HG03521 (cell line): ENCODE results near the gene TMBIM1.

ENCODE experiments used
- ATAC-seq: cut with Tn5 transposase; IDR thresholded peaks from one replicate; pipeline ENCODE4 v1.9.1; 2021; ENCODE audit warnings: mild to moderate bottlenecking, moderate library complexity; ENCODE audit not compliant: unreplicated experiment

Gene TMBIM1

DNA sequence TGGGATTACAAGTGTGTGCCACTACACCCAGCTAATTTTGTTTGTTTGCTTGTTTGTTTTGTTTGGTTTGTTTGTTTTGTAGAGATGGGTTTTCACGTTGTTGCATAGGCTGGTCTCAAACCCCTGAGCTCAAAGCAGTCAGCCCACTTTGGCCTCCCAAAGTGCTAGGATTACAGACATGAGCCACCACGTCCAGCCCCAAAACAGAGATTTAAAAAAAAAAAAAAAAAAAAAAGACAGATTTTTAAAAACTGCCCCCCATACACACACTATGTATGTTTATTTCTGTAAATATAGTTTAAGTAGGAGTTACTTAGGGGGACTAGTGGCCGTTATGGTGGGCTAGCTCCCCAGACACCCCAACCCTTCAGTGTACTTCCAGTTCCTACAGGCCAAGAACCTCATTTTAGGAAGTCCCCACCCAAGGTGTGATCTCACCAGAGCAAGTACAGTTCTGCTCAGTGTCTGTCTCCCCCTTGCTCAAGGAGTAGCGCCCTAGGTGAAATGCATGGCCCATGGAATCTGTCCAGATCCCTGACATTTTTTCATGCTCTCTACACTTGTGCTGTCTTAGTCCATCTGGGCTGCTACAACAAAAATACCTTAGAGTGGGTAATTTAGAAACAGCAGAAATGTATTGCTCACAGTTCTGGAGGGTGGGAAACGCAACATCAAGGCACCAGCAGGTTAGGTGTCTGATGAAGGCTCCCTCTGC, 1.6 kb upstream of the TMBIM1 start:
- ATAC-seq, result no peak

DNA sequence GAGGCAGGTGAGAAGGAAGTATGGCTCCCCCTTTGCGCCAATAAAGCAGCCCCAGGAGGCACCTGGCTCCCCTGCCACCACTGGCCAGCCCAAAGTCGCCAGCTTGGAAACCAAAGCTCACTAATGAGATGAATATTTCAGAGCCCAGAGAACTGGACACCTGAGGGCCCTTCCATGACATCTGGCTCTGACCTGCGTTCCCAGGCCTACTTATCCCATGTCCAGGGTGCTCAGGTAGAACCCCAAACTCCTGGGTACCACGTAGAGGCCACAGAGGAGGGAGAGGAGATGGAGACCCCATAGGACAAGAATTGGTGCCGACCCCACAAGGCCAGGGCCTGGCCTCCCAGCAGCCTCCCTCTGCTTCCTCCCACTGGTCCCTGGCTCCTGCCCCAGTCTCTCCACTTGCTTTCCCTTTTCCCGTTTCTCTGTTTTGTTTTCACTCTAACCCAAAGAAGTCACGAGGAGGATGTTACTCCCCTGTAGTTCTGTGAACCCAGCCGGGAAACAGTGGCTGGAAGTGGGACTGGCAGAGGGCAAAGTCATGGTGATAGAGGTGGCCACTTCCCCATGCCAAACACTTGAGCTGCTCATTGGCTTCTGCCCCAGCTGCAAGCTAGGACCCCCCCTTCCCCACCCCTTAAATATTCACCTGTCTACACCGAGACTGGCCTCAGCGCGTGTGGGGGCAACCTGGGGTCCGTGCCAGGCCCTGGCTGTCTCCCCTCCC, 820 bp downstream of the TMBIM1 start:
- no peak for ATAC-seq

DNA sequence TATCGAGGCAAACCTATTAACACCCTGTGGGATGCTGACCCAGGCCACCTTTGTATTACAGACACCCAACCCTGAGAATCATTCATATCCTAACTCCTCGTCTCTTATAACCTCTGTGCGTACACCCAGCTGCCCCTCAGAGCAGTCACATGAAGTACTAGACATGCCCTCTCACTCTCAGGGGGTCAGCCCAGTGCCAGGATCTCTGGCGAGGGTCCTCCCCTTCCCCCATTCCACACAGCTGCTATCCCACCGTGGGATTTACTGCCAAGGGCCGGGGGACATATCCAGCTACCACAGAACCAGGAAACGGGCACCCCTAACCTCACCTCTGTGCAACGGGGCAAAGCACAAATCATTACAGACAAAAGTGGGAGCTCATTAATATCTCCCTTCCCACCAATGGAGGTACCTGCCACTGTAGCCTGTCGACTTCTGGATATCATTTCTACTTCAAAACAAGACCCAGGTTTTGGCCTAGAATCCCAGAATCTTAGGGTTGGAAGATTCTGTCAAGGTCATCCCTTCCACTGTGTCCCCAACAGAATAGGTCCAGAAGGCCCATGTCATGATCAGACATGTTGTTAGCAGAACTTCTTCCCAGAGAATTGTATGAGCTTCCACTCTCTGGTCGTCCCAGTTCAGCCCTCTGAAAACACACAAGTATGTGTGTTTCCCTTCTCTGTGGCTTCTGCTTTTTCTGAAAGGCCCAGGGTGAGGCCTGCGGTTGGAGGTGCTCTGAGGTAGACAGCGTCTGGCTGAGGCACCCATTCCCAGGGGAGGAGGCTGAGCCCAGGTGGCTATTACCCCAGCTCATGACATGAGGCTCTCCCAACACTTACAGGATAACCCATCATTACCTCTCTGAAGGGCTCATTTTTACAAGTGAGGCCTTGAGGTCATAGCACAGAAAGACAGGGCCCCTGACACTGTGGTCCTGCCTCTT, 1.7 kb downstream of the TMBIM1 start:
- ATAC-seq, result no peak

DNA sequence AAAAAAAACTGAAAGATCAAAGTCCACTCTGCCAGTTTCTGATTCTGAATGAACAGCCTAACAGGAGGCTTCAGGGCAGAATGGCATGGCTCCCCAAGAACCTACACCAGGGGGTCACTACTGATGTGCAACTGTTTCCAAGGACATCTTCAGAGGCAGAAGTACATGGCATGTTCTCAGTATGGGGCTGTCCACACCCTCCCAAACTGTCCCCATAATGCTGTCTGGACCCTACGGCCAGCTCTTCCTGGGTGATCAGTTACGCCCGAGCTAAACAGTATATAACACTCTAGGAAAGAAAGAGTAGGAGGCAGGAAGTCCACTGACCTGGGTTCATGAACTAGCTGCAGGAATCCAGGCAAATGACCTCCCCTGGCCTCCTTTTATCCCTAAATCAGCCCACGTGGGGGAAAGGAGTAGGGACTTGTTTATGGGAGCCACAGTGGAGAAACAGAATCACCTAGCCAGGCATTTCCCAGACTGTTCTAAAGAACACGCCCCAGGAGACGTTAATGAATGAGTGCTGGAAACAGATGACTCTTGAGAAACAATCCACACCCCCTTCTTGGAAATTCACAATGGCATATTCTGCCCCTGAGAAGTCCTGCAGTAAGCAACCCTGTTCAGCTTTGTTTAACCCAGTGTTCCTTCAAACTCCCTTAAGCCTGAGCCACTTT, 2.5 kb downstream of the TMBIM1 start:
- ATAC-seq, result no peak

DNA sequence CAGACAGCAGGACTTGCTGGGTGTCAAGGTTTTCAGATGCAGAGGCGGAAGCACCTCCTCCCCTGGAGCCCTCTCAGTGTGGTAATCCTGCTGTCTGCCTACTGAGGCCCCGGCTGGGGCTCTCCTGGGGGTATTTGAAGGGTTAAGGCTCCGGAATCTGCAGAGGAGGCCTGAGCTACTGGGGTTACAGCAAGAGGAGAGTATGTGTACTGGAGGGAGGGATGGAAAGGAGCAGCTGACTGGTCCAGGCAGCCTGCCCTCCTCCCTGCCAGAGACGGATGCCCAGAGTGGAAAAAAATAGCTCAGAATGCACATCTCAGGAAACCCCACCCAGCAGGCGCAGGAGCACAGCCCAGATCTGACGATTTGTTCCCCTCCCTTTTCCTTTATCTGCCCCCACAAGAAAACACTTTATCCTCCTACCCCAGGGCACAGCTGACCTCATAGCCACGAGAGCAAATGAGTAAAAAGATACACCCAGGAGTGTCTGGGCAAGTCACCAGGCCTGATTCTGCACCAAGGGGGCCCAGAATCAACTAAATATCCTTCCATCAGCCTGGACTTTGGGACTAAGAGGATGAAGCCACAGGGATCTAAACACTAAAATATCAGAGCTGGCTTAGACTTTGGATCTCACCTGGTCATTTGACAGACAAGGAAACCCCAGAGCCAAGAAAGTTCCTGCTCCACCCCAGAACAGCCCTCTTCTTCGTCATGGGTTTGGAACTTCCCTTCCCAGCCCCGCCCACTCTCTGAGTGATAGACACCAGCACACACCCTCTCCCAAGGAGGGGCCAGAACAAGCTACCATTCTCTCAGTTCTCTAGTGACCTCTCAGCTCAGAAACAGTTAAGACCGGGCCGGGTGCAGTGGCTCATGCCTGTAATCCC, 5.5 kb downstream of the TMBIM1 start:
- ATAC-seq, result peak; percentile 60

DNA sequence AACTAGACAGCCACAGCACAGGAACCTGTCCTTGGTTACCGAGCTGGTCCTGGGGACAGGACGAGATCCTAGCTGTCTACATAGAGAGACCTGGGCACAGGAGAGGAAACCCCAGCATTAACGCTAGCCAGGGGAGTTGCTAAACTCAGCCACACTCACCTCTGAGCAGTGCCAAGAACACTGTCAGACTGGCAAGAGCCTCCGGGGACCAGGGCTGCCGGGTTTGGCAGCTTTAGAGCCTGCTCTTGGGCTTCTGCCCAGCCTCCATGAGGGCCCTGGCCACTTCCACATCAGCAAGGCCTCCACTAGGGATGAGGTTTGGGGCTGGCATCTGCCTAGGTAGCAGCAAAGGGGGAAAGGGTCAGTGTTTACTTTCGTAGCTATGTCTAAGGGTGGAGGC, 6.7 kb downstream of the TMBIM1 start:
- no peak for ATAC-seq

DNA sequence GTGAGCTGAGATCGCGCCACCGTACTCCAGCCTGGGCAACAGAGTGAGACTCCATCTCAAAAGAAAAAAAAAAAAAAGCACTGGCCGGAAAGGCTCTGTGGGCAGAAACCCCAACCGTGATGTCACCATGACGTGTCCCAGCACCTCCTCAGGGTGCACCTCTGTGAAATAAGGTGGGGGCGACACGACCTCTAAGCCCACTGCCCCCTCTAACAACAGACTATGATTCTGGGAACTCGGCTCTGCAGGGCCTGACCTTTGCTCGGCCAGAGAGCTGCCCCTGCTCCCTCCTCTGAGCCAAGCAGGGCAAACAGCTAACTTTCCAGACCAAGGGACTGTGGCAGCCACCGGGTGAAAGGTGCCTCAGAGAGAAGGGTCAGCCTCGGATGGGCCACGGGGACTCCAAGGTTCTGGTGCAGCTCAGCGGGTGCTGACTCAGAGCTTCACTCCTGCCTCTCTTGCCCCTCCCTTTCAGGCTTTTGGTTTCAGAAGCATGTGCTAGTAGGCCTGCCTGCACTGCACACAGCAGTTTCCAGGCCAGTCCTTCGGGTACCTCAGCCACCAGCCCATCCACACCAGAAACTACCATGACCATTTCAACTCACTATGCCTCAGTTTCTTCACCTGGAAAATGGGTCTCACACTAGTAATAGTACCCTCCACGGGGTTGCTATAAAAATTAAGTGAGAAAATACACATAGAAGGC, 8.0 kb downstream of the TMBIM1 start:
- peak; percentile 48 for ATAC-seq

DNA sequence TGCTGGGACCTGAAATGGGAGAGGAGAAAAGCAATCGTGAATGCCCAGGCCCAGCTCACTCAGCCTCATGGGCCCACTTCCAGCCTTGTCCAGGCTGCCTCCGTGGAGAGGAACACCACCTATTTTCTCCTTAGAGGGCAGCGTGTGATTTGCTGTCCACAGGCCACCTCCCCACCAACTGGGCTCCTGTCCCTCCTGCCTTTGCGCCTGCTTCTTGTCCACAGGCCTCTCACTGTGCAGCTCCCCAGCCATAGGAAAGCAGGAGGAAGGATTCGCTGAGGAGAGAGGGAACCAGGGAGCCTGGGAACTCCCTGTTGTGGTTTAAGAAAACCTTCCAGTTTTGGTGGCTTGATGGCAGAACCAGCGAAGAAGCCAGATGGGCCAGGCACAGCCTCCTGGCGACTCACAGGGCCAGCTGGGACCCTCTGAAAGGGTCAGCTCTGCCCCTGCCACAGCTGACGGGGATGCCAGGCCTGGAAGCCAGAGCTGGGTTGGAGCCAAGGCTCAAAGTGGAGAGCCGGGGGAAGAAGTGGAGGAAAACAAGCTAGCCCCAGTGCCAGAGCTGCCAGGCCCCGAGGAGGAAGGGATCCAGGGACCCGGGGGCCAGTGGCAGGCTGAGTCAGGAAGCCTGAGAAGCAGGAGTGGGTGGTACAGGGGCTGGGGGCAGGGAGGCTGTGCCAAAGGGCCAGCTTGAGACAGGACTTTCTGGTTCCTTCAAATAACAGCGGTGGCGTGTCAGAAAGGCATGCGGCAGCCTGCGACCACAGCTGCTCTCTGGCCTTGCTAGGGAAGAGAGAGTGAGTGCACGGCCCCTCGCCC, 9.9 kb downstream of the TMBIM1 start:
- ATAC-seq, result no peak

DNA sequence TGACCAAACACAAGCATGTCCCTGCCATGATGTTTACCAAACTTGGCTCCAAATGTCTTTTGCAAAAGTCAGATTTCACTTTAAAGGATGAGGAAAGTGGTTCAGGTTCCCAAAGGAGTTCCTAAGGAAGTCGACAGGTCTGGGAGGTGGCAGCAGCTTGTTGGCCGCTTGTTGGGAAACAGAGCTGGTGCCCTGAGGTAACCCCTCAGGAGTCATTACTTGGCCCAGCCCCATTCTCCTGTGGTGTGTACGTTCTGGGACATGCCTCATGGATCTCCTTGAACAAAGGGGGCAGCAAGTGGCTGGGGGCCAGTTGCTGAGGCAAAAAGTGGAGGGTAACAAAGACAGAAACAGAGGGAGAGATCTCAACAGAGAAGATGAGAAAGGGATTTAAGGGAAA, 10.9 kb downstream of the TMBIM1 start:
- ATAC-seq, result no peak

DNA sequence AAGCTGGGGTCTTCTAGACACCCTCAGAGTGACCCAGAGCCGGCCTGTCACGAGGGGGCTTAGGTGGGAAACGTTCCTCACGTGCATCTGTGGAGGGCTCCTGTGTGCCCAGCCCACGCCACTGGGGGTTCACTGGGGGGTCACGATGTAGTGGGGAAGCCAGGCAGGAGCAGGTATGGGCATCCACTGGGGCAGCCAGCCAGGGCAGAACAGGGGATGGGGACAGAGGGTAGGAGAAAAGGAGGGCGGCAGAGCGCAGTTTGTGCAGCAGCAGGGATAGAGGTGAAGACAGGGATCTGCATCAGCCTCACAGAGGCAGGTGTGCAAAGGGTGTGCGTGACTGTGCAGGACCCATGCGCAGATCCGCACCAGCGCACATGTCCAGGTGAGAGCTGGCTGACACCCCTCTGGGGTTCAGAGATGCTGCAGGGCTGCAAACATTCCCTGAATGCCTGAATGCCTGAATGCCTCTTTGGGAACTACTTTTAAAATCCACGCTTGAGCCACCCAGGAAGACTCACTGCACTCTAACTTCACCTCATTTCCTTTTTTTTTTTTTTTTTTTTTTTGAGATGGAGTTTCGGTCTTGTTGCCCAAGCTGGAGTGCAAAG, 11.9 kb downstream of the TMBIM1 start:
- ATAC-seq, result no peak

DNA sequence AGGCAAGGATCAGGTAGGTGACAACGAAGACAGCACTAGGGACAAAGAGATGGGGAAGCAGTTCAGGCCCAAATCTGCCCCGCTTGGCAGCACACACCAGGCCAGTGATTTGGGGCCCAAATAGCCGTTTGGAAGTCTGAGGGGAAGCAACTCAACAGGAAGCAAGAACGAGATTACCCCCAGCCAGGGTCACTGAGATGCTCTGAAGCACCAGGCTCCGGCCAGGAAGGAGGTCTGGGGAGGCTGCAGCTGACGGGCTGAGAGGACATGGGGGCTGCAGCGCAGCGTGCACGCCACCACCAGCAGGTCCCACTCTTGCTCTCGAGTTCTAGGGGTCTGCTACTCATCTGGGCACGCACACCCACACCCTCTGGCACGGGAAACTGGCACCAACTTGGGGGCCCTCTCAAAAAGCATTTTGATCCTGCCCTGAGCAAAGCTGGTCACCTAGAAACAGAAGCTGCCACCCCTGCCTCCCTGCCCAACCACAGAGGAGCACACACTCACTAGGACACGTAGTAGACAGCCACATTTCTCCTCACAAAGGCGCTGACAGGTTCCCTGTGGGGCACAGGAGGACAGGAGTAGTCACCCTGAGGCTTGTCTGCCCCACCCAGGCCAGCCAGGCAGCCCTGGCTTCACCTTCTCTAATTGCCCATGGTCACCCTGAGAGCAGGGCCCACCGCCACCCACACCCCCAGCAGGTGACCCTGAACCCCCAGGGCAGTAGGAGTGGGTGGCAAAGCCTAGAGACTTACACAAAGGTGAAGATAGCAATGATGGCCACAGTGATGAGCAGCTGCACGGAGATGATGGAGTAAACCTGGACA, 13.6 kb downstream of the TMBIM1 start:
- no peak for ATAC-seq

DNA sequence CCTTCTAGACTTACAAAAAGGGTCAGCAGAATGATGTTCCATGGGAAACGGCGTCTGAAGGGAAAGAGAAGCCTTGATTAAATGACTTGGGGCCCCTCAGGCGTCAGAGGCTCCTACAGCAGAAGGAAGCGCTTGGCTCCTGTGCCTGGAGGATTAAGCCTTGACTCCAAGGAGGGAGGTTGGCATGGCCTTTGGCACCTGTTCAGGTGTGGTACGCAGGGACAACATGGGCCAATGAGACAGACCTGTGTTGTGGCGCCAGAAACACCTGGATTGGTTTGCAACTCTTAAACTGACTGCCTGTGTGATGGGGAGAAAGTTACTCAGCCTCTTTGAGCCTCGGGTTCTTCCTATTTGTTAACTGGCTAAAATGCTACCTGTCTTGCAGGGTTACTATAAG, 14.4 kb downstream of the TMBIM1 start:
- ATAC-seq, result no peak

DNA sequence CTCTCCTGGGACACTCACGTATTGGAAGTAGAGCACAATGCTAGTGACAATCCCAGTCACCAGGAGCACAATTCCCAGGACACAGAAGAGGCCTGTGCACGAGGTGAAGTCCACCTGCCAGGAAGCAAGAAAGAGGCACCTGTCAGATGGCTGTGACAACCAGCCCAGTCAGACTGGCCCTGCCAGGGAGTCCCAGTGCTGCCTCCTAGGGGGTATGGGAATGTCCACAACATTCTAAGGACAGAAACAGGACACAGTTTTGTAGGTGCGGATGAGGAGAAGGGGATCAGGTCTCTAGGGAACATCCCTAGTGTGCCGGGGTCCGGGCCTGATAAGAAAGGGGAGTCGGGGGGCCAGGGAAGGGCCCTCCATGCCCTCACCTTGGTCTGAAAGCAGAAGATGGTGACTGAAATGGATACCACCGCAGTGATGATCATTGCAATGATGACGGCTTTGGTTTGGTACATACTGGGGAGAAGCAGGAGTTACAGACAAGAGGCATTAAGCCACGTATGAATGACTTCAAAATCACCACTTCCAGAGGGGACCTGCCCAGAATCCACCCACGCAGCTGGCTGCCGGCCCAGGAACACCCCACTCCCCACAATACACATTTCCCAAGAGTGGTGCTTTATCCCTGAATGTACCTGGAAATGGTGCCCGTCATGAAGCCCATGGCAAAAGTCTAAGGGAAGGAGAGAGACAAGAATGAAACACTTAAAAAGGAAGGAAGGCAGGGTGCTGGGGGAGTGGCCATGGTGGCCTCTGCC, 15.1 kb downstream of the TMBIM1 start:
- no peak for ATAC-seq

DNA sequence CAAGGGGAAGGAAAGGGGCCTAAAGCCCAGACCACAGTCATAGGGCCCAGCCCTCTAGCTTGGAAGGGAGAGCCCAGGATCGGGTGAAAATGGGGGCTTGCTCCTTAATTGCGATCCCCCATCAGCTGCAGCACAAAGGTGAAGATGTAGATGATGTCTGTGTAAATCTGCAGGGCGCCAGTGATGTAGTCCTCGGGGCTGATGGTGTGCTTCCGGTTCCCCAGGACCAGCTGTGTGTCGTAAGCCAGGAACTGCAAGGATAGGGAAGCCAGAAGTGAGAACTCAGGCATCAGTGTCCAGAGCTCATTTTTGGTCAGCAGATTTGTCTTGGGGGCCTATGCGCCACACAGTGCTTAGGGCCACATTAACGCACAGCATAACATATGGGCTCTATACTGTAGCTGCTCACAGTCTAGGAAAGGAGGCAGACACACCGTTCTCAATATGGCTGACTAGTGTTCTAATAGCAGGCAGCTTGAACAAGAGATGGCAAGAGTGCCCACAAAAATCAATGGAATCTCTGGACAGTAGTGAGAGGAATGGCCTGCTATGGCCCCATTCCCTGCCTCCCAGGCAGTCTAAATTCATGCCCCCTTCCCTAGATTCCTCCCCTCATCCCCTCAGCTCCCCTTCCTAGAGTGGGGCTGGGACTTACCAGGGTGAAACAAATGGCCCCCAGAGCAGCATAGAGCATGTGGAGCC, 16.8 kb downstream of the TMBIM1 start:
- no peak for ATAC-seq

DNA sequence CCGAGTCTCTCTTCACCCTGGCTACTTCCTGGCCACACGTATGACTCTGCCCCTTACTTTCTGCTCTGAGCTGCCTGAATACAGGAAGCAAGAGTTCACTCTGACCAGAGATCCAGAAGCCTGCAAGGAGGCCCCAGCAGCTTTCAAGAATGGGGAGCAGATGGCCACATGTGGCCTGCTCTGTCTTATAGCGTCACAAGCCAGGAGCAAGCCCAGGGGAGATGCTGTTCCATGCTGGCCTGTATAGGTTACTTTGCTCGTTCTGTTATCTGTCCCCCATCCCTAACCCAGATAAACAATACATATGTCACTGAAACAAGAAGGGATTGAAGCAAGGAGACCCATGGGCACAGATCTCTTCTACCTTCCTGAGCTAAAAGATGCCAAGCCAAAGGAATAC, 17.7 kb downstream of the TMBIM1 start:
- no peak for ATAC-seq

DNA sequence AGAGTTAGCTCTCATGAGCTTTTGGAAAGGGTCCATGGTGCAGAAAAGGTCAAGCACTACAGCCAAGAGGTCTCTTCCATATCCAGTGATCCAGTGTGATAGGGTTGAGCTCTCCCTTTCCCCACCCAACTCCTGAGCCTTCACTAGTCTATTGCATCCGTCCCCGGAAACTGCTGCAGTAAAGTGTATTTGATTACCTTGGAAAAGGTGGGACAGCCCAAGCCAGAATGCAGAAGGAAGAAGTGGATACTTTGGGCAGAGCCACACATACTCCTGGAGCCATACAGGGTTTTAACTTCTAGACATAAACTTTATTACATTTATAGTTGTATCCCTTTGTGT, 18.4 kb downstream of the TMBIM1 start:
- ATAC-seq, result no peak
